NCI-H2227 (cell line): ENCODE measurements around the gene FAM47E.
"Not testable (repeated sequence)": the region's sequence is repeated elsewhere in the genome, so short reads cannot be mapped to it uniquely, and the experiment has no call there.

ENCODE experiments used
- DNase-seq: peaks from one replicate; lab custom pipeline; 2025; ENCODE audit not compliant: unreplicated experiment; lab: John Stamatoyannopoulos, UW

The FAM47E gene

GRCh38 chr4:76266627-76267026 is 15.1 kb downstream of the FAM47E start:
- no peak for DNase-seq

- DNase-seq, result no peak
Observed at GRCh38 chr4:76267811-76268210, 16.3 kb downstream of the FAM47E start.

- no peak for DNase-seq
Observed at GRCh38 chr4:76270244-76271175, 19.0 kb downstream of the FAM47E start.

- DNase-seq, result no peak
Observed at GRCh38 chr4:76271248-76271647, 19.7 kb downstream of the FAM47E start.

GRCh38 chr4:76272073-76272472 is 20.6 kb downstream of the FAM47E start:
- DNase-seq, result no peak

- no peak for DNase-seq
Observed at GRCh38 chr4:76272582-76272981, 21.1 kb downstream of the FAM47E start.

- DNase-seq, result no peak
Observed at GRCh38 chr4:76272999-76273398, 21.5 kb downstream of the FAM47E start.

GRCh38 chr4:76275486-76276124 is 24.1 kb downstream of the FAM47E start:
- DNase-seq, result no peak

GRCh38 chr4:76276813-76277212 is 25.3 kb downstream of the FAM47E start:
- DNase-seq, result no peak

GRCh38 chr4:76277667-76278066 is 26.1 kb downstream of the FAM47E start:
- no peak for DNase-seq

GRCh38 chr4:76278583-76278982 is 27.1 kb downstream of the FAM47E start:
- DNase-seq, result no peak

- no peak for DNase-seq
Observed at GRCh38 chr4:76279462-76279861, 27.9 kb downstream of the FAM47E start.

GRCh38 chr4:76280488-76281441 is 29.2 kb downstream of the FAM47E start:
- no peak for DNase-seq

GRCh38 chr4:76281594-76281993 is 30.1 kb downstream of the FAM47E start:
- not testable (repeated sequence) for DNase-seq

- DNase-seq, result no peak
Observed at GRCh38 chr4:76282941-76283689, 31.6 kb downstream of the FAM47E start.

GRCh38 chr4:76283900-76284299 is 32.4 kb downstream of the FAM47E start:
- DNase-seq, result no peak

GRCh38 chr4:76287811-76288210 is 36.3 kb downstream of the FAM47E start:
- DNase-seq, result not testable (repeated sequence)

GRCh38 chr4:76292730-76293129 is 41.2 kb downstream of the FAM47E start:
- no peak for DNase-seq

- DNase-seq, result no peak
Observed at GRCh38 chr4:76293772-76294171, 42.3 kb downstream of the FAM47E start.

- DNase-seq, result no peak
Observed at GRCh38 chr4:76296286-76296820, 44.8 kb downstream of the FAM47E start.
